Rectal smooth muscle tissue (tissue), 1 donor: ENCODE measurements around the gene RPL18A.

Source experiments
- H3K27ac ChIP-seq: one replicate; pipeline ENCODE4 v1.7.0; 2013; ENCODE audit warnings: low read depth, low read length, inconsistent platforms
- H3K27me3 ChIP-seq: one replicate; pipeline ENCODE4 v1.7.0; 2013; ENCODE audit warnings: low read length; ENCODE audit not compliant: control insufficient read depth, insufficient read depth
- H3K36me3 ChIP-seq: one replicate; pipeline ENCODE4 v1.7.0; 2013; ENCODE audit warnings: low read length; ENCODE audit not compliant: control insufficient read depth, insufficient read depth
- H3K4me1 ChIP-seq: one replicate; pipeline ENCODE4 v1.7.0; 2013; ENCODE audit warnings: low read length; ENCODE audit not compliant: control insufficient read depth, insufficient read depth
- H3K4me3 ChIP-seq: one replicate; pipeline ENCODE4 v1.7.0; 2013; ENCODE audit warnings: low read length
- H3K9ac ChIP-seq: one replicate; pipeline ENCODE4 v1.7.0; 2013; ENCODE audit warnings: low read length

The RPL18A gene

GRCh38 chr19:17859533-17860330 is at the start of gene RPL18A:
Gene RPL18A, plus strand, starts transcription at chr19:17859910. Its CDS starts 47 bp downstream, at chr19:17859957.
- Histone ChIP-seq H3K4me3 (peak within 1 kb of the TSS; percentile 86), H3K4me1 (peaks cover 10% of the 10 kb centered on the region), H3K9ac (peak within 1 kb of the TSS; percentile 39), H3K27me3 (no peaks in the 10 kb centered on the region), H3K27ac (peak within 1 kb of the TSS; percentile 87), H3K36me3 (peaks cover 25% of the 10 kb centered on the region)

- H3K27me3 ChIP-seq = peaks cover 3% of the 10 kb centered on the region
- no peaks in the 10 kb centered on the region for H3K4me1 ChIP-seq
- no peak overlapping the region for H3K9ac ChIP-seq
- H3K27ac ChIP-seq = no peak overlapping the region
- no peak overlapping the region for H3K4me3 ChIP-seq
- H3K36me3 ChIP-seq = peaks cover 3% of the 10 kb centered on the region
Measured at GRCh38 chr19:17811103-17811502, 48.6 kb upstream of the RPL18A start.

GRCh38 chr19:17811681-17812080 is 48.0 kb upstream of the RPL18A start:
- no peak overlapping the region for H3K27ac ChIP-seq
- peaks cover 3% of the 10 kb centered on the region for H3K36me3 ChIP-seq
- H3K9ac ChIP-seq = no peak overlapping the region
- no peaks in the 10 kb centered on the region for H3K4me1 ChIP-seq
- H3K27me3 ChIP-seq = peaks cover 3% of the 10 kb centered on the region
- H3K4me3 ChIP-seq = no peak overlapping the region

GRCh38 chr19:17812099-17812498 is 47.6 kb upstream of the RPL18A start:
- H3K9ac ChIP-seq = no peak overlapping the region
- no peak overlapping the region for H3K27ac ChIP-seq
- H3K36me3 ChIP-seq = peaks cover 3% of the 10 kb centered on the region
- no peaks in the 10 kb centered on the region for H3K4me1 ChIP-seq
- no peak overlapping the region for H3K4me3 ChIP-seq
- peaks cover 3% of the 10 kb centered on the region for H3K27me3 ChIP-seq

GRCh38 chr19:17817668-17818363 is 41.9 kb upstream of the RPL18A start:
- no peaks in the 10 kb centered on the region for H3K4me1 ChIP-seq
- no peak overlapping the region for H3K4me3 ChIP-seq
- H3K27ac ChIP-seq = no peak overlapping the region
- H3K9ac ChIP-seq = no peak overlapping the region
- peaks cover 3% of the 10 kb centered on the region for H3K27me3 ChIP-seq
- H3K36me3 ChIP-seq = no peaks in the 10 kb centered on the region

GRCh38 chr19:17821190-17821589 is 38.5 kb upstream of the RPL18A start, which contains the start of gene INSL3:
Gene INSL3, minus strand, starts transcription at chr19:17821519. Its CDS starts 13 bp downstream, at chr19:17821506.
- peaks cover 5% of the 10 kb centered on the region for H3K27me3 ChIP-seq
- H3K36me3 ChIP-seq = no peaks in the 10 kb centered on the region
- H3K9ac ChIP-seq = no peak within 1 kb of the TSS
- no peak within 1 kb of the TSS for H3K4me3 ChIP-seq
- H3K4me1 ChIP-seq = no peaks in the 10 kb centered on the region
- H3K27ac ChIP-seq = no peak within 1 kb of the TSS

- no peak overlapping the region for H3K4me3 ChIP-seq
- no peak overlapping the region for H3K9ac ChIP-seq
- peaks cover 5% of the 10 kb centered on the region for H3K27me3 ChIP-seq
- no peaks in the 10 kb centered on the region for H3K36me3 ChIP-seq
- H3K27ac ChIP-seq = no peak overlapping the region
- H3K4me1 ChIP-seq = no peaks in the 10 kb centered on the region
Measured at GRCh38 chr19:17824339-17824738, 35.4 kb upstream of the RPL18A start.

- peaks cover 5% of the 10 kb centered on the region for H3K27me3 ChIP-seq
- H3K9ac ChIP-seq = no peak overlapping the region
- H3K4me1 ChIP-seq = no peaks in the 10 kb centered on the region
- H3K27ac ChIP-seq = no peak overlapping the region
- no peaks in the 10 kb centered on the region for H3K36me3 ChIP-seq
- H3K4me3 ChIP-seq = no peak overlapping the region
Measured at GRCh38 chr19:17826508-17827056, 33.1 kb upstream of the RPL18A start.

GRCh38 chr19:17829855-17830566 is 29.7 kb upstream of the RPL18A start:
- peak overlapping the region; percentile 52 for H3K4me3 ChIP-seq
- H3K27me3 ChIP-seq = peaks cover 4% of the 10 kb centered on the region
- no peak overlapping the region for H3K9ac ChIP-seq
- no peaks in the 10 kb centered on the region for H3K36me3 ChIP-seq
- no peak overlapping the region for H3K27ac ChIP-seq
- H3K4me1 ChIP-seq = no peaks in the 10 kb centered on the region

GRCh38 chr19:17830567-17831418 is 28.9 kb upstream of the RPL18A start:
- Histone ChIP-seq H3K27me3 (no peaks in the 10 kb centered on the region), H3K36me3 (no peaks in the 10 kb centered on the region), H3K4me3 (peak overlapping the region; percentile 52), H3K4me1 (no peaks in the 10 kb centered on the region), H3K9ac (no peak overlapping the region), H3K27ac (no peak overlapping the region)

GRCh38 chr19:17831419-17831888 is 28.3 kb upstream of the RPL18A start:
- Histone ChIP-seq H3K4me3 (peak overlapping the region; percentile 14), H3K4me1 (no peaks in the 10 kb centered on the region), H3K27me3 (no peaks in the 10 kb centered on the region), H3K27ac (no peak overlapping the region), H3K9ac (no peak overlapping the region), H3K36me3 (no peaks in the 10 kb centered on the region)
